ENCODE data around the gene AATK.

DNA sequence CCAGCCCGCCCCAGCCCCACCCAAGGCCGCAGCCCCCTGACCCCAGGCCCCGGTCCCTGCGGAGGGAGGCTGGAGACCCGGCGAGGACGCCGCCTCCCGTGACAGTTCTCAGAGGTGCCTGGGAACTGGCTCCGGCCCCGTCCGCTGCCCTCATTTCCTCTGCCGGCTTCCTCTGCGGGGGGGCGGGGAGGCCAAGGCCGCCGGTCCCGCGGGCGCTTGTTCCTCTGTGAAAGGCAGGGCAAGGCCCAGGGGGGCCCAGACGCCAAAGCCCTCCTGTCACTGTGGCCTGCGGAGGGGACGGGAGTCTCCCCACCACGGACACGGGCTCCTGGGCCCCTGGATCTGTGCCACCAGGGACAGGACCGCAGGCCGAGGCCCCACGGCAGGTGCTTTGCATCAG is 5.7 kb downstream of the AATK start:
- TF ChIP-seq EZH2 (IDR thresholded peaks at IDR 0.05; ENCODE audit: insufficient read depth, poor library complexity, severe bottlenecking): no peak
- TF ChIP-seq EZH2phosphoT487 (IDR thresholded peaks at IDR 0.05; ENCODE audit: insufficient read depth, low read depth): no peak
